SKM-1 treated with dmso at 0.1 percent for 144 hours (cell line): ENCODE measurements around the gene WDR49.

Experiments
- DNase-seq: peaks from one replicate; lab custom pipeline; 2025; ENCODE audit not compliant: unreplicated experiment; lab: John Stamatoyannopoulos, UW

The WDR49 gene

DNA sequence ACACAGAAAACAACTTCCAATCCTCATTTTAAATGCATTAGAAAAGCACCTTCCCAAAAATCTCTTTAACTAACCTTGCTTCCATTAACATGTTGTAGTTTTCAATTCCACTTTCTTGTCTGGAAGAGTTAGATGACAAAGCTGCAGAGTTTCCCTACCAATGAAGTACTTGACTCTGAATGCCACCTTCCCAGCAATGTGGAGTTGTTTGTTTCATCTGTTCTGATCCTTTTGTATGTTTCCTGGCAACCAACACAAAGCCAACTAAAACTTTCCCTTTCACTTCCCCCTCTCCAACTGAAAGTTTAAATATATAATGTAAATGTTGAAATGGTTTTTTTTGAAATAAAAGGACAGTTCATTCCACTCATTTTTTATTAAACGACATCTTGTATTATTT, at the start of gene WDR49:
WDR49 (minus strand) TSS at position 183 of the 400 bp plus-strand sequence. CDS start 517 bp downstream, outside the sequence.
- no peak for DNase-seq

DNA sequence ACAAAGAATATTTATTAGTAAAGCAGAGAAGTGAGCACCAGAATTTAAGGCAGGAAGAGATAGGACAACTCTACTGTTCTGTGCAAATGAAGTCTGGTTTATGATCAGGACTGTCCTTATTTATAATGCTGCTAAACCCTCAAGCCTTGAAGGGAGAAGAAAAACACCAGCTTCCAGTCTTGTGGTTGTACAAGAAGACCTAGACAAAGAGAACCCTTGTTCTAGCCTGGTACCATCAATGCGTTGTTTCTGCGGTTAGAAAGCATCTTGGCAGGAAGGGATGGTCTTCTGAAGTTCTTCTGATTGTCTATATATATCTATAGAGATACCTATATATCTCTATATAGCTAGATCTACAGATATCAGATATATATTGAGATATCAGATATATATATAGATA, 47.2 kb upstream of the WDR49 start:
- no peak for DNase-seq

DNA sequence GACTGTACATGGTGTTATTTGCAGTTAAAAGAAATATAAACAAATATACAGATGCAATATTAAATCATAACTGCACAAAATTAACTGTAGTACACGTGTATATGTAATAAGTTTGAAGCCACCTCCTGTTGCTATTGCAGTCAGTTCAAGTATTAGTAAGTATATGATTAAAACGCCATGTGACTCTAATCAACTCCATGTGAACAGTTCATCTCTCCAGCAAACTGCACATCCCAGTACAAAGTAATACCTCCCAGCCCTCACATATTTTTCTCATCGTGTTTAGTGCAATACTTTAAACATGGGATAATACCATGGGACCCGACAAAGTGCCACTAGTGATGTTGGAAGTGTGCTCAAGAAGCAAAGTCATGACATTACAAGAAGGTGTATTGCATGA, 46.3 kb upstream of the WDR49 start:
- no peak for DNase-seq

DNA sequence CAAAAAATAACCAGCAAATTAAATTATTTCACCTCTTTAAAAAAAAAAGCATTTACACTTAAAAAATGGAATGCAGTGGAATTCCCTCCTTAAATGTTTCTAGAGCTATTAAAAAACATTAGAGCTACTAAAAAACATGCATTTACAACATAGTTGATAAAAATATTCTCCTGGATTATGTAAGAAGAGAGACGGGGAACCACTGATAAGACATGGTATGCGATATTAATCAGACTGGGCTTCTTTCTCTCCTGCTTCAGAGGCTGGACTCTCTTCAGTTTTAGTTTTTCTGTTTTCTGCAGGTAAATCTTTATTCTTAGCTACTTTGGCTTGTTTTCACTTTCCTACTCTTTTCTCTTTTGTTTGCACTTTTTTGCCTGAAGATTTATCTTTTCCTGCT, 40.4 kb upstream of the WDR49 start:
- DNase-seq, result no peak

DNA sequence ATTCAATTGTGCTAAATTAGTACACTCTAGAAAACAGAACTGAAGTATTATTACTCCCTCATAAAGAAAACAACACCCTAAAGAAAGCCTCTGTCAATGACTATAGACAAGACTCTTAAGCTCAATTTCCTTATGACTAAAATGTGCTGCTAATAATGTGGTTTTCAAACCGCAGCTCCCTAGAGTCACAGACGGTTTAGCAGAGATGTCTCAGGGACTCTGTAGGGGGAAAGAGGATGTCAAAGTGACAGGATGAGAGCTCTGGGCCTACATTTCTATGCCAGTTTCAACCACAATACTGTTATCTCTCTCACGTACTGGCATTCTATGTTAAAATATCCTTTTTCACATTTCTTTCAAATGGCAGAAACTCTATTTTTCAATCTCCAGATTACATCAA, 37.6 kb upstream of the WDR49 start:
- no peak for DNase-seq

DNA sequence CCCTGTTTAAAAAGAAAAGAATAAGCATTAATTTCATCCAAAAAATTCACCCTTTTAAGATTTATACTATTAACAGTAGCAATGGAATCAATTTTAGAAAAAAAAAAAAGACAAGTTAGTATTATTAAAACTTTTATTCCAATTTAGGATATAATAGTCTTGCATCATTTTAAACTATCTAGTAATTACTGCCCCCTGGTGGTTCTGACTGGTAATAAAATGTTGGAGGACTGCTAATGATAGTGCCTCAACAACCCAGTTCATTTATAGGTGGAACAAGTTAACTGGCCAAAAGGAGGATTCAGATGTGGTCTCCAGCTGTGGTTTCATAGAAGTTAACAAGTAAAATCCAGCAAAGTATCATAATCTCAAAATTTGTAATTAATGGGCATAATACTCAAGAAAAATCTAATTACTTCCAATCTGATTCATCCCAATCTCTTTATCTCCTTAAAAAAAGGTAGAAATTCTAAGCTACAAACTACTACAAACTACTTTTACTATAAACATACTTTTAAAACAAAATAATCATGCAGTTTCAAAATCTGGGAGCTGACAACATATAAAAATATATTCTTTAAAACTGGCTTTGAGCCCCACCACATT, 30.7 kb upstream of the WDR49 start:
- DNase-seq, result peak; percentile 65

DNA sequence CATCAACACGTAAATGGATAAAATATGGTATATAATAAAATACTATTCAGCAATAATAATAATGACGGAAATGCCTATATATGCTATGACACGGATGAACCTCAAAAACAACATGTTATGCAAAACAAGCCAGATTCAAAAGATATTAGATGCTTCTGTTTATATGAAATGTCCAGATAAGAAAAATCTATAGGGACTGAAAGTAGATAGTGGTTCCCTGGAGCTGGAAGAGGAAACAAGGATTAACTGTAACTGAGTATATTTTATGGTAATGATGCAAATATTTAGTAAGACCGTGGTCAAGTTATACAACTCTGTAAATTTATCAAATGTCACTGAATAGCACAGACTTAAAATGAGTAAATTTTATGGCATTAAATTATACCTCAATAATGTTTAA, 25.8 kb upstream of the WDR49 start:
- no peak for DNase-seq

DNA sequence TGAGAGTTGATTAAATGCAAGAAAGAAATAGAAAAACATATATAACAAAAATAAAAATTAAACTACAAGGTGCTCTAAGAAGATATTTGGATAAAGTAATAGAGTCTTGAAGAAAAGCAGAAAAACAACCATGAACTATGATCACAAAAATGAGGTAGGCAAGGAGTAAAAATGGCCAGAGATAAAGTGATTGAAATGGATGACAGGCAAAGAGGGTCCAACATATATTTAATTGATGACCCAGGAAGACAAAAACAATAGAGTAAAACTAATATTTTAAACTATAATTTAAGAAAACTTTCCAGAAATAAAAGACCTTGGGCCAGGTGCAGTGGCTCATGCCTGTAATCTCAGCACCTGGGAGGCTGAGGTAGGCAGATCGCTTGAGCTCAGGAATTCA, 22.1 kb upstream of the WDR49 start:
- no peak for DNase-seq

DNA sequence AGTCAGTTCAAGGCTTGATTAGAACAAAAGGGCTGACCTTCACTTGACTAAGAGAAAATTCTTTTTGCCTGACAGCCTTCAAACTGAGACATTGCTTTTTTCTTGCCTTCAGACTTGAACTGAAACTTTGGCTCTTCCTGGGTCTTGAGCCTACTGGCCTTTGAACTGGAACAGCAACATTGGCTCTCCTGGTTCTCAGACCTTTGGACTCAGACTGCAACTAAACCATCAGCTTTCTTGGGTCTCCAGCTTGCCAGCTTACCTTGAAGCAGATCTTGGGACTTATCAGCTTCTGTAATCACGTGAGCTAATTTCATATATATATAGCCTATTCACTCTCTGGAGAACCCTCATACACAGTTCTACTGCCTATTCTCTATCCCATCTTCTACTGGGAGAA, 19.5 kb upstream of the WDR49 start:
- no peak for DNase-seq

DNA sequence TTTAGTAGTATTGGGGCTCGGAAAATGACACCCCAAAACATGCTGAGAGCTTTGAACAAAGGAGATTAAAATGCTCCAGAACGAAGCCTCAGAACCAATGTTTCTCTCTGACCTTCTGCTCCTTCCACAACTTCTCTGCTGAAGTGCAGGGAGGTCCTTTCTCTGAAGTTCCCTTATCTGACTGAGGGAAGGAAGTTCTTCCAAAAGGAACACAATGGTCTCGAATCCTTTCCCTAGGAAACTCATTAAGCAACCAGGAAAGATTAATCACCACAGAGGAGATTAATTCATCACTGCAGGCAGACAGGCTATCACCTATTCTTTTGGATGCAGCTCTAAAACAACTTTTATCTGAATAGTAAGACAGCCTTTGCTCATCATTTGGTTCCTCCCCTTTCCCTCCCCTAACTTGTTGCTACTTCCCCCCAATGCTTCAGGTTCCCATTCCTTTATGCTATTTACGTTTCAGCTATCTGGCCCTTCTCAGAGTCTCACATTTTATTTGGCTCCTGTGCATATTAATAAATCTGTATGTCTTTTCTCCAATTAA, 18.2 kb upstream of the WDR49 start:
- DNase-seq, result no peak

DNA sequence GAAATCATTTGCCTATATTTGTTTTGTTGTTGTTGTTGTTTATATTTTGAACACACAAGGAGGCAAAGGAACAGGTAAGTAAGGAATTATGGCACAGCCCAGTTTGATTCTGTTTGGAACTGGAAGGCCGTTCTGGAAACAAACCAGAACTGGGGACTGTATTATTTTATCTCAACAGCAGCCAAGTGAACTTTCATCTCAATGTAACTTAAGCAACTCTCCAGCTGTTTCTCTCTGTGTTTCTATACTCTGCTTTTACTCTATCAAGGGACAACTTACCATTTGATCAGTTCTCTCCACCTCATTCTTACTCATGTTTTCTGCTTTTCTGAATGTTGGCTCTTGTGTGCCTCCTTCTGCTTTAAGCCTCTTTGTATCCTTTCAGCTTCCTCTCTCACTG, 16.0 kb upstream of the WDR49 start:
- DNase-seq, result no peak

DNA sequence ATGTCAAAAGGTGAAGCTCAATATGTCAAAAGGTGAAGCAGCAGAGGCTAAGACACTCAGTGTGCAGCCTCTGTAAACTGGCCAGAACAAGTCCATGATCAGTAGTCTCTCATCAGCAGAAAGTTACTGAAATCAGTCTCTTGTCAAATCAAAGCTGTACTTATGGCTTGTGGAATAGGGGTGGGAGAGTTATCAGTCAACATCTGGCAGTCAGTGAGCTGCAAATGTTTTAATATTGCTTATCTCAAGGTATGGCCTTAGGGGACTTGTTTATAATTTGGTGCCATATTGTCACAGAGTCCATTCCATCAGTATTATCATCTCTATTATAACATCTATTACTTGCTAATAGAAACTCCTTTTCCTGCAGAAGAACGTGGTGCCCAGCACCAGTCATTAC, 14.9 kb upstream of the WDR49 start:
- no peak for DNase-seq

DNA sequence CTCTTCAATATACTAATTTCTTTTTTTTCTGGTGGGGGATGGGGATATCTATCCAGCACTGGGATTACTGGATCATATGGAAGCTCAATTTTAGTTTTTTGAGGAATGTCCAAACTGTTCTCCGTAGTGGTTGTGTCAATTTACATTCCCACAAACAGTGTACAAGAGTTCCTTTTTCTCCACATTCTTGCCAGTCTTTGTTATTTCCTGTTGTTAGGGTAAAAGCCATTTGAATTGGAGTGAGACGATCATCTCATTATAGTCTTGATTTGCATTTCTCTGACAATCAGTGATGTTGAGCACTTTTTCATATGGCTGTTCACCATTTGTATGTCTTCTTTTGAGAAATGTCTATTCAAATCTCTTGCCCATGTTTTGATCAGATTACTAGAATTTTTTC, 12.8 kb upstream of the WDR49 start:
- DNase-seq, result no peak

DNA sequence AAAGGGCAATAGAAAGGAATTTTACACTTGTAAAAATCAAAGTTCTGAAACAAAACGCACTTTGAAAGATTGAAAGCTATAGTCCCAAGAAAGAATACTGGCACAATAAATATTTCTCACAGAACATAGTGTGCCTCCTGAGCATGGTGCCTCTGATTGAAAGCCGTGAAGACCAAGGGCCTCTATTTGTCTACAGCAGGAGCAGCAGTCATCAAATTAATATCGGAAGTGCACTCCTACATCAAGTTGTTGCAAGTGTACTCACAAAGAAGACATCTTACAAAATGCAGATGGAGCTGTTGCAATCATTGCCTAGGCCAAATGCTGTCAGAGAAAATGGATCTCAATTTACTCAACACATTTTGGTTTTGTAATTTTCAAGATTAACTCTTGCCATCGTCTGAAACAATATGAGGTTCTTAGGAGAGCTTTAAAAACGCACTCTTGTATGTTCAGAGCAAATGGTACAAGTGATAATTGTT, 9.2 kb upstream of the WDR49 start:
- peak; percentile 60 for DNase-seq

DNA sequence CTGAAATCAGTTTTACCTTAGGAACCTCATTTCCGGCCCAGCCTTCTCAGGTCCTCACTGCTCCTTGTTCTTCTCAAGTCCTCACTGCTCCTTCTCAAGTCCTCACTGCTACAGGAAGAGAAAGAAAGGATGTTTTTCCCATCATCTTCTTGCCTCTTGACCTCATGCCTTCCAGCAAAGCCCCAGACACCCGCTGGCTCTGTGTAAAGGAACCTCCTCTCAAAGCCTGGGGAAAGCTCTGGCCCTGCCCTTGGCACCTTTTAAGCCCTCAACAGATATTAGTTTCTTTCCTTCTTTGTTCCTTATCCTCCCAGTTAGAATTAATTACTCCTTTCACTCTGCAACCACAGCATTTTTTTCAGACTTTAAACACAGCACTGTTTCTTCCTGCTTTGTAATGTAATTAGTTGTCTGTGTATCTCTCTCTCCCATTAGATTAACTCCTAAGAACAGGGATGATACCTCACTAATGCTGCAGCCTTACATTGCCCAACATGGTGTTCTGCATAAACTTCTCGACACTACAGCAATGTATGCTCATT, 4.0 kb upstream of the WDR49 start:
- DNase-seq, result no peak

DNA sequence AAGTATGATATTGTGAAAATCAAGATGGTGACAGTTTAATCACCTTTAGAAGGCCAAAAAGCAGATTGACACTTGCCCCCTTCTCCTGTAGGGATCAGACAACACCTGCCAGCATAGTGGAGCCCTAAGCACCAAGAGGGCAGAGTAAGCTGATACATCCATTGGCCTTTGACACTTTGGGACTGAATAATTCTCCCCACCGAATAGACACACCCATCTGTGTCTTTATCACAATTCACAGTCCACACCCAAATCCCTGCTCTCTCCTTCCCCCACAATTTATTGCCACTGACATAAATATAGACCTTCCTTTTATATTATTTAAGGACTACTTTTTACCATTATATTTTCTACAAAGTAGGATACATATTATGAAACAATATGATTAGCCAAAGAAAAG, 3.1 kb upstream of the WDR49 start:
- no peak for DNase-seq

DNA sequence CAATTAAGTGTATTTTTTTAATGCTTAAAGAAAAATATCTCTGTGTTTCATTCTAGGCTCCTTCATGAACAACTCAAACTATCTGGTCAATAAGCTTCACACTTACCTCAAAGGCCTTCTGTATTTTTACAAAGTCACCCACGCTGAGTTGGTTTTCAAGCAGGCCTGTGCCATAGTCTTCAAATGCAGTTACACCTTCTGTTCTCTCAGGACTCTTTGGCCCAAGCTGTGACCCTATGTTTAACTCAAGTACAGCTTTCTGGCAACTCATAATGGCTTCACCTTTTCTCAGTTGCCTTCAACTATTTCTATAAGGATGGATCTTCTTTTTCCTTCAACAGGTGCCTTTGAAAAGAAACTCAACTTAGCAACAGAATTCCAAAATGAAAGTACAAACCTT, 587 bp downstream of the WDR49 start:
- DNase-seq, result no peak

DNA sequence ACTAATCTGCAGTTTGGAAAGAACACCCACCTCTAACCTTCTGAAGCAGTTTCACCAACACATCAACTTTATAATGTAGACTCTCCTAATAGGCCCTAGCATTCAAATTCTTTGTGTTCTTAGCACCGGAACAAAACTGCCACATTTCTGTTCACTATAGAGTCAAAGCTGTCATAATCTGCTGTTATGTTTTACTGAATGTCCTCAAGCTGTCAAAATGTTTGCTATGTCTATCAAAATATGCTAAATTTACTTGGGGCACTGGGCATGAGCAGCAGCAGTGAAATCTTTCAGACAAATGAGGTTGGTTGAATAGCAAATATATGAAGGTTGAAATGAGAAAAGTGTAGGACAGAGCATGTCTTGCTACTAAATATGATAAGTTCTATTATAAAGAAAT, 1.9 kb downstream of the WDR49 start:
- no peak for DNase-seq

DNA sequence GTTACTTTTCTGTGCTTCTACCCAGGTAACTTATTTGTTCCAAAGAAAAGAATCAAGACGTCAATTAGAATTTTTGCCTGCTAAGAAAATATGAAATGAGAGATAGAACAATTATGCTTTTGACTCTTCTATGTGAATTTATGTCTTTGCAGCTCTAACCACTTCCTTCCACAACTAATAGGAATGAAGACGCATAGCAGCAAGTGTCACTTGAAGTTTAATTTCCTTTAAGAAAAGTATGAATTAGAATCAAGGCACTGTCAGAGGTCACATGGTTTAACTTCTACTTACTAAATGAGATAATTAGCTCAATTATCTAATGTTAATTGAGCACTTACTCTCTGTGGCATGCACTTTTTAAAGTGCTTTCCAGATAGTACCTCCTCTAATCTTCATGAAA, 3.3 kb downstream of the WDR49 start:
- no peak for DNase-seq

DNA sequence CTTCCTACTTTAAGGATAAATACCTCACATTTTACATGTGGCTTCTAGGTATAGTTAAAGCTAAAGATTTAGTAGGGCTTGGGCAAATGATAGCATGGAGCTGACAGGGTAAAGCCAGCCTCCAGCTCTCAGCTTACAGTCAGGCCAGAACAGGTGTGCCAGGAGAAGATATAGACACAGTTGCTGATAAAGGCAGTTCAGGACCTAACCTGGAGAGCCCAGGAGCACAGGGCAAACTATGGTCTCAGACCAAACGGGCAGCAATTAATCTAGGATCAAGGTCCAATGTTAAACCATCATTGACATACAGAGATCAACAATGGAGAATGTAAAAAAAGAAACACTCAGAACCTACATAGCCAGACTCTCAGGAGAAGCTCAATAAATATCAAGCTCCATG, 4.0 kb downstream of the WDR49 start:
- DNase-seq, result no peak

DNA sequence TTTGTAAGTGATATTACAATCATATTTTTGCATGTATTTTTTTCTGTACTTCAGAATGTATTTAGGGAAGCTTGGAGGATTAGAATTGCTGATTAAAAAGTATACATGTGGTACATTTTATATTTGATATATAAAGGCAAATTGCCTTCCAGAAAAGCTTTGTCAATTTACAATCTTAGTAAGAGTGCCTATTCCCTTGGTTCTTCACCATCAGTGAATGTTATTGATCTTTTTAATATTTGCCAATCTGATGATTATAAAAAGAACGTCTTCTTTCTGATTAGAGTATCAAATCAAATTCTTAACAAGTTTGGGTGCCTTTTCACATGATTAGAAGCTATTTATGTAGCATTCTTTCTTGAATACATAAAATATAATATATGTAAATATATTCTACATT, 9.1 kb downstream of the WDR49 start:
- no peak for DNase-seq

DNA sequence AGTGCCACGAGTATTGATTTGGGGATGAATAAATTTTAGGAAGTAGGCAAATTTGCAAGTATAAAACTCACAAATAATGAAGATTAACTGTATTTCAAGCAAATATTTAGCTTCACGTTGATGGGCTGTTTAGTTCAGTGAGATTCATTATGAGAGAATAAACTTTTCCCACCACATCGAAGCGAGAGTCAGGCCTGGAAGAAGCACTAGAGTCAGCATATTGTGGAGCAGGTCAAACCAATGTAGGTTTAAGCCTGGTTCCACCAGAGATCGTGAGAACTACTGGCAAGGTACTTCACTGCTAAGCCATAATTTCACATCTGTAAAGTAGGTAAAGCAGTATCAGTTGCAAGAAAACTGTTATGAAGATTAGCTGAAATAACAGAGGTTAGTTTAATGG, 22.3 kb downstream of the WDR49 start:
- DNase-seq, result no peak

DNA sequence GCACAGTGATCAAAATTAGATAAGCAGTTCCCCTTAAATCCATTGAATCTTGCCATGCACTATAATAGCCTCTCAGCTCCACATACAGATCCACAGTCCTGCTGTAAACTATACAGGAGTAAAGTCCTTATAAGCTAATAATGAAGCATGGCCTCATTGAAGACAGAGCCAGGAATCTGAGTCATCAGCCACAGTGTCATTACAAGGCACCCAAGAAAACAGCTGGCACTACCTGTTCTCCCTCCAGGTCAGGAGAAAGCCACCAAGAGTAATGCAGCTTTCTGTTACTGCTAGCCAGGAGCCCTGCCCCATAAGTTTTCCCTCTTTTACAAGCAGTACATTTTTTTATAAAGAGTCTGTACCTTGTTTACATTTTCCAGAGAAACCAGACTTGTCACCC, 27.3 kb downstream of the WDR49 start:
- DNase-seq, result no peak
